H9 (cell line): ENCODE results near the gene SHISA8. TPM values are rescaled to one million over a fixed set of nuclear protein-coding genes. Genes with fewer than 3 reads are reported as not detected.

Experiments used
- DNase-seq: peaks from one replicate; pipeline ENCODE4 v3.0.0-alpha.2; 2017
- H2AFZ ChIP-seq: one replicate; pipeline ENCODE4 v1.6.1; 2013; ENCODE audit warnings: mild to moderate bottlenecking, low read length, control low read depth, moderate library complexity
- H2AK5ac ChIP-seq: 2 replicates; pipeline ENCODE4 v1.6.1; 2013; ENCODE audit warnings: low read length, control low read depth, mixed read lengths; ENCODE audit not compliant: insufficient read length
- H2BK120ac ChIP-seq: one replicate; pipeline ENCODE4 v1.6.1; 2013; ENCODE audit warnings: low read depth, mild to moderate bottlenecking, low read length, control low read depth, inconsistent platforms; ENCODE audit not compliant: poor library complexity, severe bottlenecking
- H2BK12ac ChIP-seq: 2 replicates; pipeline ENCODE4 v1.6.1; 2013; ENCODE audit warnings: low read length, control low read depth, mixed read lengths, low read depth; ENCODE audit not compliant: insufficient read length
- H2BK15ac ChIP-seq: 2 replicates; pipeline ENCODE4 v1.6.1; 2013; ENCODE audit warnings: low read depth, low read length, control low read depth
- H2BK20ac ChIP-seq: one replicate; pipeline ENCODE4 v1.6.1; 2013; ENCODE audit warnings: low read depth, mild to moderate bottlenecking, low read length, control low read depth, inconsistent platforms; ENCODE audit not compliant: poor library complexity, severe bottlenecking
- H2BK5ac ChIP-seq: 2 replicates; pipeline ENCODE4 v1.6.1; 2013; ENCODE audit warnings: low read length, control low read depth, mixed read lengths; ENCODE audit not compliant: insufficient read length
- H3K14ac ChIP-seq: 2 replicates; pipeline ENCODE4 v1.6.1; 2013; ENCODE audit warnings: low read length, control low read depth; ENCODE audit not compliant: insufficient read depth
- H3K18ac ChIP-seq: 2 replicates; pipeline ENCODE4 v1.6.1; 2013; ENCODE audit warnings: low read depth, mild to moderate bottlenecking, mixed read lengths, low read length, control low read depth; ENCODE audit not compliant: insufficient read length
- H3K23ac ChIP-seq: 2 replicates; pipeline ENCODE4 v1.6.1; 2013; ENCODE audit warnings: low read length, control low read depth, mixed read lengths, low read depth; ENCODE audit not compliant: insufficient read length
- H3K23me2 ChIP-seq: 2 replicates; pipeline ENCODE4 v1.6.1; 2013; ENCODE audit warnings: low read depth, mild to moderate bottlenecking, mixed read lengths, low read length, control low read depth; ENCODE audit not compliant: insufficient read length, poor library complexity, severe bottlenecking
- H3K27ac ChIP-seq: 2 replicates; pipeline ENCODE4 v1.5.1; 2013; ENCODE audit warnings: low read length, control low read depth, mixed read lengths, low read depth; ENCODE audit not compliant: insufficient read length
- H3K27me3 ChIP-seq: 2 replicates; pipeline ENCODE4 v1.6.1; 2013; ENCODE audit warnings: low read length, control low read depth, inconsistent platforms; ENCODE audit not compliant: insufficient read depth
- H3K4ac ChIP-seq: 2 replicates; pipeline ENCODE4 v1.6.1; 2013; ENCODE audit warnings: low read depth, mild to moderate bottlenecking, control low read depth, inconsistent platforms, low read length, moderate library complexity
- H3K4me1 ChIP-seq: 2 replicates; pipeline ENCODE4 v1.6.1; 2013; ENCODE audit warnings: low read length, control low read depth, inconsistent platforms; ENCODE audit not compliant: insufficient read depth
- H3K4me2 ChIP-seq: 2 replicates; pipeline ENCODE4 v1.6.1; 2013; ENCODE audit warnings: low read length, control low read depth, mixed read lengths; ENCODE audit not compliant: insufficient read length, insufficient read depth
- H3K56ac ChIP-seq: 2 replicates; pipeline ENCODE4 v1.6.1; 2013; ENCODE audit warnings: low read depth, mild to moderate bottlenecking, mixed read lengths, low read length, control low read depth; ENCODE audit not compliant: insufficient read length
- H3K79me1 ChIP-seq: 2 replicates; pipeline ENCODE4 v1.6.1; 2013; ENCODE audit warnings: low read depth, mild to moderate bottlenecking, moderate library complexity, low read length, control low read depth, inconsistent platforms; ENCODE audit not compliant: insufficient read depth, poor library complexity, severe bottlenecking
- H3K79me2 ChIP-seq: 2 replicates; pipeline ENCODE4 v1.6.1; 2013; ENCODE audit warnings: low read length, control low read depth, inconsistent platforms; ENCODE audit not compliant: insufficient read depth
- H3K9ac ChIP-seq: 2 replicates; pipeline ENCODE4 v1.6.1; 2013; ENCODE audit warnings: low read length, control low read depth, mixed read lengths; ENCODE audit not compliant: insufficient read length; ENCODE audit errors: extremely low read depth
- H3K9me3 ChIP-seq: one replicate; pipeline ENCODE4 v1.6.1; 2013; ENCODE audit warnings: low read depth, low read length, inconsistent platforms; ENCODE audit not compliant: control insufficient read depth
- H3T11ph ChIP-seq: one replicate; pipeline ENCODE4 v1.6.1; 2013; ENCODE audit warnings: mild to moderate bottlenecking, low read length, control low read depth, inconsistent platforms
- H4K20me1 ChIP-seq: one replicate; pipeline ENCODE4 v1.6.1; 2013; ENCODE audit not compliant: control insufficient read depth, insufficient read length, insufficient read depth
- H4K5ac ChIP-seq: 2 replicates; pipeline ENCODE4 v1.6.1; 2013; ENCODE audit warnings: low read depth, mild to moderate bottlenecking, mixed read lengths, low read length, control low read depth; ENCODE audit not compliant: insufficient read length
- H4K8ac ChIP-seq: replicated peaks from 2 replicates; pipeline ENCODE4 v1.6.1; 2013; ENCODE audit warnings: low read length, control low read depth, mixed read lengths, low read depth; ENCODE audit not compliant: insufficient read length
- H4K91ac ChIP-seq: 2 replicates; pipeline ENCODE4 v1.6.1; 2013; ENCODE audit warnings: low read depth, mild to moderate bottlenecking, moderate library complexity, mixed read lengths, low read length, control low read depth; ENCODE audit not compliant: insufficient read length
- H3K27ac Mint-ChIP-seq, 3 experiments: 2 replicates in 2 of 3; 3 replicates in 1 of 3; pipeline ENCODE4 v1.8.0; 2020 to 2021; ENCODE audit warnings: mixed read lengths in 3 of 3, mild to moderate bottlenecking in 1 of 3, moderate library complexity in 1 of 3
- H3K27me3 Mint-ChIP-seq: 2 replicates; pipeline ENCODE4 v1.8.0; 2021; ENCODE audit warnings: low read depth, mild to moderate bottlenecking, moderate library complexity, mixed read lengths
- H3K36me3 Mint-ChIP-seq, 3 experiments: 2 replicates in 2 of 3; 3 replicates in 1 of 3; pipeline ENCODE4 v1.8.0; 2020 to 2021; ENCODE audit warnings: low read depth in 3 of 3, mixed read lengths in 3 of 3; ENCODE audit not compliant: insufficient read depth in 1 of 3
- H3K4me1 Mint-ChIP-seq, 2 experiments: 2 replicates each; pipeline ENCODE4 v1.8.0; 2020; ENCODE audit warnings: mixed read lengths in 2 of 2
- H3K4me3 Mint-ChIP-seq, 2 experiments: 2 replicates in 1 of 2; 3 replicates in 1 of 2; pipeline ENCODE4 v1.8.0; 2020 to 2021; ENCODE audit warnings: mild to moderate bottlenecking in 2 of 2, mixed read lengths in 2 of 2, moderate library complexity in 1 of 2
- H3K9me3 Mint-ChIP-seq, 2 experiments: 2 replicates in 1 of 2; 3 replicates in 1 of 2; pipeline ENCODE4 v1.8.0; 2020; ENCODE audit warnings: mild to moderate bottlenecking in 2 of 2, mixed read lengths in 2 of 2, moderate library complexity in 1 of 2
- CTCF ChIP-seq: fragments of 200-600 bp; sonication (generic); conservative IDR thresholded peaks from 3 replicates; pipeline ENCODE4 v1.8.0; 2021; ENCODE audit warnings: antibody characterized with exemption, mild to moderate bottlenecking
- WGBS: extraction: QIAGEN DNeasy Blood & Tissue Kit; methylation state at CpG from one replicate; pipeline ENCODE4 v1.1.7; 2013; ENCODE audit warnings: missing lambda C conversion rate, low lambda C conversion rate, mixed read lengths; ENCODE audit not compliant: insufficient read length; ENCODE audit errors: extremely low coverage; 5-methylcytosine and 5-hydroxymethylcytosine counted together
- total RNA-seq: library from RNA; stranded (reverse); gene quantifications from 2 replicates; pipeline ENCODE4 v1.2.1, GENCODE V29; 2021

Gene SHISA8
- total RNA-seq, 1 experiment from 2014 or later = 1.4 TPM

DNA sequence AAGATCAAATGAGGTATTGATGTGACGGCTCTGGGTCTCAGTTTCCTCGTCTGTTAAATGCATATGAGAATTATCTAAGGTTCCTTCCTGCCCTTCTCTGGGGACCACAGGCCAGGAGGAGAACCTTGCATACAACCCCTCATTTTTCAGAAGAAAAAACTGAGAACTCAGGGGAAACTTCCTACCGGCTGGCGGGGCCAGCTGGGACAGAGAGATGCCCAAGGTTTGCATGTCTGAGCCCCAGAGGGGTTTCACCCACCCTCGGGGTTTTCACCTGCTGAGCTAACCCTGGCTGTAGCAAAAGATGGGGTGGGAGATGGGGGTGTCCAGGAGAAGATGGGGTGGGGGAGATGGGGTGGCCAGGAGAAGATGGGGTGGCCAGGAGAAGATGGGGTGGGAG lies 7.5 kb upstream of the SHISA8 start:
- Histone ChIP-seq H2BK5ac (no peak overlapping the region), H3K27me3 (peaks cover 18% of the 10 kb centered on the region), H3T11ph (no peak overlapping the region), H4K20me1 (peaks cover 2% of the 10 kb centered on the region), H4K8ac (no peak overlapping the region), H4K5ac (no peak overlapping the region), H3K4ac (no peak overlapping the region), H2BK120ac (no peak overlapping the region), H3K4me2 (no peak overlapping the region), H2BK20ac (no peak overlapping the region), H3K18ac (no peak overlapping the region), H3K23ac (no peak overlapping the region), H2BK12ac (no peak overlapping the region), H2AK5ac (no peak overlapping the region), H3K14ac (no peak overlapping the region), H3K56ac (no peak overlapping the region), H4K91ac (no peak overlapping the region), H3K27ac (no peak overlapping the region), H3K9me3 (no peaks in the 10 kb centered on the region), H3K4me1 (peaks cover 3% of the 10 kb centered on the region; the same call in 1 of the 2 replicates), H3K9ac (no peak overlapping the region), H3K79me1 (no peaks in the 10 kb centered on the region), H3K23me2 (peaks cover 10% of the 10 kb centered on the region), H2BK15ac (no peak overlapping the region), H2AFZ (no peak overlapping the region), H3K79me2 (no peaks in the 10 kb centered on the region)
- Mint-ChIP-seq H3K36me3 (peaks cover 0 to 4% (median 3%) of the 10 kb centered on the region in 3 experiments; a peak in 4 of 7 replicates), H3K9me3 (no peaks in the 10 kb centered on the region), H3K27me3 (peaks cover 80% of the 10 kb centered on the region), H3K27ac (no peak overlapping the region), H3K4me3 (no peak overlapping the region), H3K4me1 (peaks cover 4 to 9% of the 10 kb centered on the region in 2 experiments)
- TF ChIP-seq CTCF = no peak
- WGBS = no CpG with 5 or more reads among the region's 5 CpGs
- no peak for DNase-seq
